SK-N-MC (cell line): ENCODE data around the gene USP3.

ENCODE experiments used
- EZH2 ChIP-seq: fragments of 200-600 bp; sonication (generic); IDR thresholded peaks from one replicate; pipeline ENCODE4 v1.6.1; 2017; ENCODE audit warnings: antibody characterized with exemption
- POLR2AphosphoS5 ChIP-seq: IDR thresholded peaks from 2 replicates; pipeline ENCODE4 v1.6.1; 2012; ENCODE audit warnings: mild to moderate bottlenecking, low read depth, low read length, borderline replicate concordance

DNA sequence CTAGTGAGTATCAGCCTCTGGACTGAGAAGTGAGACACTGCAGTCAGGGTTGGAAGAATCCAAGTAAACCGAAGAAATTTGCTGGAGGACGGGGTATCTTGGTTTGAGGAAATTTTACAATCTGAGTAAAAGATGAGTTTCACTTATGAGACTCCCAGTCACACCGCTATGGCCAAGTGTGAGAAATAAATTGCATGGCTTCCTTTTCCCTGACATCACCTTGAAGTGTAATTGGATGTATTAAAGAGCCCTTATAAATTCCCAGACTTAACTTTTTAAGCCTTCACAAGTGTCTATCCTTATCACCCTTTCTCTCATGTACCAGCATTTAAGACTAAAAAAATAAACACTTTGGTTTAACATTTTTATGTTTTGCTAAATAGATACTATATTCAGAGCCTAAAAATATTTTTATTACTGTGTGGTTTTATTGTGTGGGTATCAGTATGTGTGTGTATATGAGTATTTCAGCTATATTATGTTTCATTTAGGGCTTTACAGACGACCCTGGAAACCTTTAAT, 23.8 kb downstream of the USP3 start:
- TF ChIP-seq EZH2 (no peak), POLR2AphosphoS5 (no peak)
